GM18858 (cell line): Measurements from ENCODE around the gene TMEM150B.

Experiments
- ATAC-seq: cut with Tn5 transposase; IDR thresholded peaks from one replicate; pipeline ENCODE4 v1.9.1; 2021; ENCODE audit not compliant: unreplicated experiment

Gene TMEM150B

DNA sequence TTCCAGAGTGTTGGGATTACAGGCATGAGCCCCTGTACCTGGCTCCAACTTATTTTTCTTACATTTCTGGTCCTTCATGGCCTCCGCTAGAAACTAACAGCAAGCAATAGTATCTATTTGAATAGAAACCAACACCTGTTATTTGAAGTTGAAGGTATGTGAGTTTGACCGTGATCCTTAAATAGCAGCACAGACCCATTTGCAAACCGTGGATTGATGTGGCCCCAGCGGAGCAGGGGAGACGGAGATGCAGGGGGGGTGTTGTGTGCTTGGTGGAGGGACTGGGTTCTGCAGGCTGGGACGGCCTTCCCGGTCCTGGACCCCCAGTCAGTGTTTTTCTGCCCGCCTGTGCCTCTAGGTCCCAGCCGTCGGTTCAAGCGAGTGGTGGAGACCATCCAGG, 16.9 kb downstream of the TMEM150B start:
- ATAC-seq: no peak

- ATAC-seq: no peak
Measured at GRCh38 chr19:55306712-55307111, 18.4 kb downstream of the TMEM150B start.

GRCh38 chr19:55305983-55306562, 19.1 kb downstream of the TMEM150B start:
- no peak for ATAC-seq

DNA sequence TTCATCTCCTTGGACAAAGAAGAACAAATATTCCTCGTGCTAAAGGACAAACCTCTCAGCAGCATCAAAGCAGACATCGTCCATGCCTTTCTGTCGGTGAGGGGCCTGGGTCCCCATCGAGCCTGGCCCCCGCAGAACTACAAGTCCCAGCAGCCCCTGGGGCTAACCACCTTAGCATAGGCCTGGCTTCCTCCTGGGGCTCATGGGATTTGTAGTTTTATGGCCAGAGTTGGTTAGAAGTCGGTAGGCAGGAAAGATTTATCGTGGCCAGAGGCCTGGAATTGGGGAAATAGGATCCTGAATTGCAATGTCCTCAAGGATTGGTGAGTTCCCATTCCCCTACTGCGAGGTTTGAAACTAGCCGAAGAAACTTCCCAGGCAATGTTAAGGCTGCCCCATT, 19.6 kb downstream of the TMEM150B start:
- ATAC-seq: no peak

DNA sequence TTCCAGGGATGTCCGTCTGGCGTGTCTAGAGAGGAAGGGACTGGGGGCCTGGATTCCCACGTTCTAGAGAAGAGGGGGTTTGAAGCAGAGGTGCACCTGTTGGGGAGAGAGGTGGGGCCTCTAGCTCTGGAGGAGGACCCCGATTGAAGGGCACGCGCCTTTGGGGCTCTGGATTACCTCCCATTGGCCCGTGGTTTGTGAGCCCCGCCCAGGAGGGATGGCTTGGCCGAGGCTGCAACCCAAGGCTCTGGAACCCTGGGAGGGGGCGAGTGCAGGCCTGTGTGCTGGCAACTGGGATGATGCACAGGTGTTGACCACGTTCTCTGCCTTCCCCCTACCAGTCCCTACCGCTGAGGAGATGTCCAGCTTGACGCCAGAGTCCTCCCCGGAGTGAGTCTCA, 20.2 kb downstream of the TMEM150B start:
- no peak for ATAC-seq

GRCh38 chr19:55304279-55304978, 20.7 kb downstream of the TMEM150B start:
- no peak for ATAC-seq

GRCh38 chr19:55303477-55303876, 21.7 kb downstream of the TMEM150B start:
- ATAC-seq: no peak

DNA sequence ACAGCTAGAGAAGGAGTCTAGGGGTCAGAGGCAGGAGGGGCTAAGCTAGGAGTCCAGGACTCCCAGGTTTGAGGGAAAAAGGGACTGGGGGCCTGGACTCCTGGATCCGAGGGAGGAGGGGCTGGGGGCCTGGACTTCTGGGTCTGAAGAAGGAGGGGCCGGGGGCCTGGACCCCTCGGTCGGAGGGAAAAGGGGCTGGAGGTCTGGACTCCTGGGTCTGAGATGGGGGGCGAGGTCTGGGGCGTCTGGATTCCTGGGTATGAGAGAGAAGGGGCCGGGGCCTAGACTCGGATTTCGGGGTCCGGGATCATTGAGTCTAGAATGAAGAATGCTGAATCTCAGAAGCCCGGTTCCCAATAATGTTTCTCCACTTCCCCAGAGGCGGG, 22.8 kb downstream of the TMEM150B start:
- no peak for ATAC-seq

DNA sequence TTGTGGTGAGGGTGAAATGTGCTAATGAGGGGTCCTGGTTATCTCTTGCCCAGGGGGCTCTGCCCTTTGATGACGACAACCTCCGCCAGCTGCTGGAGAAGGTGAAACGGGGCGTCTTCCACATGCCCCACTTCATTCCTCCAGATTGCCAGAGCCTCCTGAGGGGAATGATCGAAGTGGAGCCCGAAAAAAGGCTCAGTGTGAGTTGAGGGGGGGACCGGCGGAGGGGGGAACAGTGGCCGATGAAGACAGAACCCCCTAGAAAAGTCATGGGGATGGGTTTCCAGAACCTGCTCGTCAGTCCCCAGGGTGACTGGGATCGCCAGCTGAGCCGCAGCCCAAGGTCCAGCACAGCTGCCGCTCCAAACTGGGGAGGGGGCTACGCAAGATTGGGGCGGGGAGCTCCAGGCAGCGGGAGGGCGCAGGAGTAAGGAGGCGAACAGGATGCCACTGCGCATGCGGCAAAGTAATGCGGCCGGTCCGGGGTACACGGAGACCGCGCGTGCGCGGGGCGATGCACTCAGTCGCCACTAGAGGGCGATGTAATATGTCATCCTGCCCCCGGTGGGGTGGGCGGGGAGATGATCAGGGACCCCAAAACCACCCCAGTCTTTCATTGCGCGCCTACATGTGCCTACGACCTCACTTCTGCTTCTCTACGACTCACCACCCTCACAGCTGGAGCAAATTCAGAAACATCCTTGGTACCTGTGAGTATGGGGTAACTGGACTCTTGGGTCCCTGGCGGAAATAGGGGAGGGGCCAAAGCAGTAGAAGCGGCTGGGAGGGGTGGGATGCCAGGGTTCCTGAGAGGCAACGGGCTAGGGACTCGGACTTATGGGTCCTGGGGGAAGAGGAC, 23.5 kb downstream of the TMEM150B start:
- ATAC-seq: peak; percentile 55

GRCh38 chr19:55300886-55301458, 24.2 kb downstream of the TMEM150B start:
- no peak for ATAC-seq

GRCh38 chr19:55299991-55300390, 25.1 kb downstream of the TMEM150B start:
- no peak for ATAC-seq

DNA sequence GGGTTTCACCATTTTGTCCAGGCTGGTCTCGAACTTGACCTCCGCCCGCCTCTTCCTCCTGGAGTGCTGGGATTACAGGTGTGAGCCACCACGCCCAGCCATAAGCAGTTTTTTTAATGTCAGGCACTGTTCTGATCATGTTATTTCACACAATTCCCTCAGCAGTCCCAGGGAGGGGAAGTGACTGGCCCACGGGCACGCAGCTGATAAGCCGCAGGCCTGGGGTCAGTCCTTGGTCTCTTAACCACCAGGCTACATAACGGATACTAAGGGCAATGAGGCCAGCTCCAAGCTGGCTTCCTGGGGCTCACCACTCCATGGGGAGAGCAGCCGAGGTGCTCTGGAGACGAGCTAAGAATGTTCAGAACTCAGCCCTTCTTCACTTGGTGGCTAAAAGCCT, 27.9 kb downstream of the TMEM150B start:
- no peak for ATAC-seq

DNA sequence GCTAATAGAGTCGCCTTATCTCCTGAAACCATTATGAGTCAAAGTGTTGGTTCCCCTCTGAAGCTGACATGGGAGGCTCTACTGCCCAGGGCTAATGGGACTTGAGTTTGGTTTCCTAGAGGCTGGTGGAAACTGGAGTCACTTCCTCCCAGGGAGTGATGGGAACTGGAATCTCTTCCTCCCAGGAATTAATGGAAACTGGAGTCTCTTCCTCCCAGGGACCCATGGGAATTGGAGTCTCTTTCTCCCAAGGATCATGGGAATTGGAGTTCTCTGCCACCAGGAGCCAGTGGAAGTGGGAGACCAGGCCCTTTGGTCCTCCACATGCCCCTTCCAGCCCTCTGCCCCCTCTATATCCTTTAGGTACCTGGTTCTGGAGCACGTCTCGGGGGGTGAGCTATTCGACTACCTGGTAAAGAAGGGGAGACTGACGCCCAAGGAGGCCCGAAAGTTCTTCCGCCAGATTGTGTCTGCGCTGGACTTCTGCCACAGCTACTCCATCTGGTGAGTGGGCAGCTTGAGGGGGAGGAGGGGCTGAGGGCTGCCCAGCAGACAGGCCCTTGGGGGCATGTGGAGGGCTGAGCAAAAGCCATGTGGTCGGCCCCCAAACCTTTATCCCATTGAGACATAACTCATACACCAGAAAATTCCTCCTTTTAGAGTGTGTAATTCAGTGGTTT, 35.9 kb downstream of the TMEM150B start:
- ATAC-seq: no peak

DNA sequence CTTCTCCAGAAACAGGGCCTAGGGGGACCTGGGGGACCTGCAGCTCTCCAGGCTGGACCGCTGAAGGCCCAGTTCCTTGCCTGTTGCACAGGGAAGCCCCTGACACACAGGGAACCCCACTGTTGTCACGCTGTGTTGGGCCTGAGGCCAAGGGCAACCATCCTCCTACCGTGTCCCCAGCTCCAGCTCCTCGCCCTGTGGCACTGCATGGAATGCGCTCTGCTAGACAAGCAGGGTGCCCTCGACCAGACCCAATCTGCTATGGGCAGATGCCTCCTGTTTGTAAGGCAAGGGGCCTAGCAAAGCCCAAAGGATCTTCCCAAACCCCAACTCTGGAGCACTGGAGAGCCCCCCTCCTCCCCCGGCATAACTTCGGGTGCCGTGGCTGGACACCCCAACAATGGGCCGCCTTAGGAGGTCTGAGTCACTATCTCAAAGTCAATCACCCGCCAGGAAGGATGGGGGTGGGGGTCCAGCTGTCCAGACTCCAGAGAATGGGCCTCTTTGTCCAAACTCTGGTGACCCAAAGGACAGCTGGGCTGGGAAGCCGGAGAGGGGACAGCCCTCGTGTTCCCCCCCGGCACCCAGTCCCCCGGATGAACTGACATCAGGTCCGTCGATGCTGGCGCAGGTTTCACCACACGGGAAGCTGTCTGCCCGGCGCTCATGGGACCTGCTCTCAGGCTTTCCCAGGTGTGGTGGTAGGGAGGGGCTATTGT, 37.6 kb downstream of the TMEM150B start:
- no peak for ATAC-seq

DNA sequence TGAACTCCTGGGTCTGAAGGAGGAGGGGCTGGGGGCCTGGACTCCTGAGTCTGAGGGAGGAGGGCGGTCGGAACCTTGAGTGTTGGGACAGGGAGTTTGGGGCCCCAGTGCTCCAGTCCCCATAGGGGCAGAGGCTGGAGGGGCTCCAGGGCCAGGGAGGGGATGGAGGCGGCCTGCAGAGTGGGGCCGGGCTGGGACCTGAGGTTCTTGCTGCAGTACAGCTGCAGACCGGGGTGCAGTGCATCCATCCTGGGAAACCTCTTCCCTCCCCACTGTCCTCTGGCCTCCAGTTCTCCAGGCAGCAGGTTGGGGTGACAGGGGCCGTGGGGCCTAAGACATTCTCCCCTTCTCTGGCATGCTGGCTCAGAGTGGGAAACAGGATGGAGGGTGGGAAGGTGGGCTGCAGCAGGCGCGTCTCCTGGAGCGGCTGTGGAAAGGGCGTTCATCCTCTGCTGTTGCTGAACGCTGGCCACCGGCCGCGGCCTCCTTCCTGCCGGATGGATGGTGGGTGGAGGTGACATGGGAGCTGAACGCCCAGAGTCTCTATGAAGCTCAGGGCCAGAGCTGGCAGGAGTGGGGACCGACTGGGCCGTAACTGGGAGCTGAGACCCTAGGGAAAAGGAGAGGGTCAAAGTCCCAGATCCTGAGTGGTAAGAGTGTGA, 39.8 kb downstream of the TMEM150B start:
- ATAC-seq: no peak

GRCh38 chr19:55284405-55285058, 40.6 kb downstream of the TMEM150B start:
- ATAC-seq: no peak

DNA sequence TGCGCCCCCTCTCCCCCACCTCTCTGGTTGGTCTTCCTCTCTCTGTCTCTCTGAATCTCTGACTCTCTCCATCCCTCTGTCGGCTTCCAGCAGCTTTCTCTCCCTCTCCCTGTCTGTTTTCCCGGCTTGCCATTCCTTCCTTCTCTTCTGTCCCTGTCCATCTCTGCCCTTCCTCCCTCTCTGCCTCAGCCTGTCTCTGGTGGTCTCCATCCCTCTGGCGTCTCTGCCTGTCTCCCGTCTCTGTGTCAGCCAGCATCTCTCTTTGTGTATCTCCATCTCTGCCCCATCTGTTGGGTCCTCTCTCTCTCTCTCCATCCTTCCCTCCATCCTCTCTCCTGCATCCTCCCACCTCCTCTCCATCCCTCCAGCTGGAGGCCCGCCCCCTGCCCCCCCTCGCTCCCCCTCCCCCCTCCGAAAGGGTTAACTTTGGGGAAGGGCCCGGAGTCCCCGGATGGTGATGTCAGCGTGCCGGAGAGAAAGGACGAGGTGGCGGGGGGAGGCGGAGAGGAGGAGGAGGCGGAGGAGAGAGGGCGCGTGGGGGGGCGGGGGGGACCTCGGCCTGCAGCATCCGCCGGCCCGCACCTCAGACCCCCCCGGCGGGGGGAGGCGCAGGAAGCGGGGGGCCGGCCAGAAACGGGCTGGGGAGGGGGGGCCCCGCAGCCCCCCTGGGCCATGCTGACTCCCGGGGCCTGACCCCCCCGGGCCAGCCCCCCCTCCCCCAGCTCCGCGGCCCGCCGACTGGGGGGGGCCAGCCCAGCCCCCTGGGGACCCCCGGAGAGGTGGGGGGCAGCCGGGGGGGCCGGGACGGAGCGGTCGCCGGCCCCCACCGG, 41.4 kb downstream of the TMEM150B start, which contains the start of gene BRSK1:
Gene BRSK1 (plus strand): TSS at position 450 of the 830 bp plus-strand sequence. CDS start 446 bp downstream, outside the sequence.
- ATAC-seq: no peak
